ENCODE measurements around the gene INF2. TPM values are rescaled to one million over a fixed set of nuclear protein-coding genes. Genes with fewer than 3 reads are reported as not detected.
"Not testable (repeated sequence)": the region's sequence is repeated elsewhere in the genome, so short reads cannot be mapped to it uniquely, and the experiment has no call there.

Gene INF2
- total RNA-seq, 1 donor from 2014 or later = 41.2 TPM

GRCh38 chr14:104655128-104655848 is 34.1 kb upstream of the INF2 start:
- intact Hi-C loops (cut with DNase I) = loop anchor here (5.0 kb wide), 1 partner anchor 42 kb away; no protein-coding TSS in a partner anchor
- no peak for DNase-seq (ENCODE audit: low spot score)

- DNase-seq (ENCODE audit: low spot score) = no peak
- intact Hi-C loops (cut with DNase I) = loop anchor here (5.0 kb wide), 1 partner anchor 41 kb away; no protein-coding TSS in a partner anchor
Observed at GRCh38 chr14:104656014-104656714, 33.3 kb upstream of the INF2 start.

- intact Hi-C loops (cut with DNase I) = loop anchor here (5.0 kb wide), 1 partner anchor 40 kb away; no protein-coding TSS in a partner anchor
Observed at GRCh38 chr14:104657101-104657524, 32.3 kb upstream of the INF2 start.

GRCh38 chr14:104657563-104658324 is 31.7 kb upstream of the INF2 start:
- intact Hi-C loops (cut with DNase I) = loop anchor here (5.0 kb wide), 1 partner anchor 40 kb away; no protein-coding TSS in a partner anchor
- no peak for DNase-seq (ENCODE audit: low spot score)

More at GRCh38 chr14:104657101-104657524, 32.3 kb upstream of the INF2 start:
- DNase-seq (ENCODE audit: low spot score) = no peak

- DNase-seq (ENCODE audit: low spot score) = no peak
- intact Hi-C loops (cut with DNase I) = loop anchor here (5.0 kb wide), 1 partner anchor 39 kb away; no protein-coding TSS in a partner anchor
Observed at GRCh38 chr14:104658325-104658712, 31.1 kb upstream of the INF2 start.

GRCh38 chr14:104659146-104659545 is 30.3 kb upstream of the INF2 start:
- no peak for DNase-seq (ENCODE audit: low spot score)
- intact Hi-C loops (cut with DNase I) = loop anchor here (5.0 kb wide), 1 partner anchor 38 kb away; no protein-coding TSS in a partner anchor

GRCh38 chr14:104659764-104660523 is 29.5 kb upstream of the INF2 start:
- intact Hi-C loops (cut with DNase I) = loop anchor here (5.0 kb wide), 1 partner anchor 37 kb away; no protein-coding TSS in a partner anchor
- DNase-seq (ENCODE audit: low spot score) = no peak

GRCh38 chr14:104660597-104660996 is 28.8 kb upstream of the INF2 start:
- intact Hi-C loops (cut with DNase I) = no loop called here
- no peak for DNase-seq (ENCODE audit: low spot score)

- intact Hi-C loops (cut with DNase I) = no loop called here
- no peak for DNase-seq (ENCODE audit: low spot score)
Observed at GRCh38 chr14:104661086-104661485, 28.3 kb upstream of the INF2 start.

- intact Hi-C loops (cut with DNase I); DNase-seq (ENCODE audit: low spot score): not testable (repeated sequence)
Observed at GRCh38 chr14:104661528-104662157, 27.8 kb upstream of the INF2 start.

- DNase-seq (ENCODE audit: low spot score); intact Hi-C loops (cut with DNase I): not testable (repeated sequence)
Observed at GRCh38 chr14:104662472-104662871, 26.9 kb upstream of the INF2 start.

GRCh38 chr14:104664107-104664506 is 25.3 kb upstream of the INF2 start:
- intact Hi-C loops (cut with DNase I) = no loop called here
- DNase-seq (ENCODE audit: low spot score) = no peak

GRCh38 chr14:104664588-104664987 is 24.8 kb upstream of the INF2 start:
- DNase-seq (ENCODE audit: low spot score) = no peak
- intact Hi-C loops (cut with DNase I) = no loop called here

- no peak for DNase-seq (ENCODE audit: low spot score)
- intact Hi-C loops (cut with DNase I) = no loop called here
Observed at GRCh38 chr14:104665114-104665656, 24.2 kb upstream of the INF2 start.

- intact Hi-C loops (cut with DNase I) = no loop called here
- DNase-seq (ENCODE audit: low spot score) = no peak
Observed at GRCh38 chr14:104665657-104666522, 23.5 kb upstream of the INF2 start.

GRCh38 chr14:104666523-104666895 is 22.9 kb upstream of the INF2 start:
- intact Hi-C loops (cut with DNase I); DNase-seq (ENCODE audit: low spot score): not testable (repeated sequence)

GRCh38 chr14:104666981-104667380 is 22.4 kb upstream of the INF2 start:
- DNase-seq (ENCODE audit: low spot score) = no peak
- intact Hi-C loops (cut with DNase I) = no loop called here

Measured in cardiac septum (tissue), 1 donor.